Thyroid gland (tissue), 4 donors: ENCODE results near the gene ZDHHC8. TPM values are rescaled to one million over a fixed set of nuclear protein-coding genes. Genes with fewer than 3 reads are reported as not detected.

Experiments used
- DNase-seq, 2 donors: peaks; one replicate each; pipeline ENCODE4 v3.0.0-alpha.2; 2019
- H3K27ac ChIP-seq, 3 donors: fragments of 200-600 bp; sonication (generic); 1 replicate in 2 of 3; 2 replicates in 1 of 3; pipeline ENCODE4 v1.5.1; 2016 to 2019; ENCODE audit warnings: mild to moderate bottlenecking in 1 of 3, moderate library complexity in 1 of 3
- H3K27me3 ChIP-seq: fragments of 200-600 bp; sonication (generic); one replicate; pipeline ENCODE4 v1.5.1; 2019
- H3K36me3 ChIP-seq, 2 donors: fragments of 200-600 bp; sonication (generic); one replicate each; pipeline ENCODE4 v1.5.1; 2016 to 2019
- H3K4me1 ChIP-seq, 2 donors: fragments of 200-600 bp; sonication (generic); one replicate each; pipeline ENCODE4 v1.5.1; 2017 to 2019
- H3K4me3 ChIP-seq, 3 donors: fragments of 200-600 bp; sonication (generic); replicated peaks in 1 of 3; 1 replicate in 2 of 3; 2 replicates in 1 of 3; pipeline ENCODE4 v1.5.1; 2016; ENCODE audit warnings: mild to moderate bottlenecking in 1 of 3
- H3K9me3 ChIP-seq: fragments of 200-600 bp; sonication (generic); one replicate; pipeline ENCODE4 v1.5.1; 2017
- CTCF ChIP-seq, 6 experiments: fragments of 200-600 bp in 3 of 6; fragments of 450-650 bp in 3 of 6; sonication (generic) in 3 of 6; IDR thresholded peaks; one replicate each; pipeline ENCODE4 v1.5.1; 2016 to 2019; ENCODE audit warnings: antibody characterized with exemption in 6 of 6, mild to moderate bottlenecking in 2 of 6, inconsistent platforms in 1 of 6, moderate library complexity in 1 of 6
- POLR2A ChIP-seq, 2 donors: fragments of 450-650 bp; IDR thresholded peaks; one replicate each; pipeline ENCODE4 v1.6.1; 2017; ENCODE audit warnings: antibody characterized with exemption in 2 of 2, mild to moderate bottlenecking in 2 of 2, moderate library complexity in 1 of 2
- WGBS, 2 donors: methylation state at CpG; one replicate each; pipeline ENCODE4 v1.1.5; 2017; 5-methylcytosine and 5-hydroxymethylcytosine counted together
- intact Hi-C: fragments of 100-400 bp; cut with DNase I; formaldehyde crosslinking; loops from one replicate; pipeline ENCODE4 v1.15.1; 2023
- microRNA counts, 2 donors: library from miRNA; unstranded; fragments of <30 nt; microRNA quantifications; one replicate each; lab custom pipeline; 2016 to 2017
- microRNA-seq: library from miRNA; unstranded; fragments of <30 nt; microRNA quantifications from one replicate; pipeline ENCODE4, GENCODE V29; 2016
- small RNA-seq: library from RNA; depleted of rRNA; stranded (forward); fragments of <200 nt; gene quantifications from one replicate; pipeline ENCODE3, GENCODE V24; 2016
- total RNA-seq, 4 donors: library from RNA; depleted of rRNA; stranded (reverse); fragments of >200 nt; gene quantifications; one replicate each; pipeline ENCODE4 v1.2.3, GENCODE V29; 2016

The ZDHHC8 gene
- total RNA-seq, 4 donors from 2014 or later = 13.4 to 22.4 (median 18.9) TPM

- Histone ChIP-seq H3K4me1 (no peaks in the 10 kb centered on the region), H3K4me3 (no peak overlapping the region), H3K36me3 (no peaks in the 10 kb centered on the region), H3K27me3 (no peaks in the 10 kb centered on the region), H3K27ac (no peak overlapping the region), H3K9me3 (no peaks in the 10 kb centered on the region)
- TF ChIP-seq POLR2A (IDR thresholded peaks at IDR 0.05) (no peak), CTCF (IDR thresholded peaks at IDR 0.05) (no peak)
- no peak for DNase-seq
- intact Hi-C loops = no loop called here
- WGBS, 2 donors = 91 to 94% methylated on average over 10 to 15 of the region's 17 CpGs
These were observed 62.3 kb downstream of the ZDHHC8 start for GRCh38 chr22:20193761-20194494.

- H3K4me1 ChIP-seq = no peaks in the 10 kb centered on the region
- no peaks in the 10 kb centered on the region for H3K9me3 ChIP-seq
- no peak overlapping the region for H3K27ac ChIP-seq
- TF ChIP-seq CTCF (IDR thresholded peaks at IDR 0.05) (no peak), POLR2A (IDR thresholded peaks at IDR 0.05) (no peak)
- DNase-seq = no peak
- intact Hi-C loops = no loop called here
- H3K4me3 ChIP-seq = no peak overlapping the region
- WGBS, 2 donors = 76 to 77% methylated on average over 12 to 13 of the region's 15 CpGs
- no peaks in the 10 kb centered on the region for H3K36me3 ChIP-seq
- no peaks in the 10 kb centered on the region for H3K27me3 ChIP-seq
These were observed 63.3 kb downstream of the ZDHHC8 start for GRCh38 chr22:20194681-20195593.

GRCh38 chr22:20196094-20196842, 64.7 kb downstream of the ZDHHC8 start:
- Histone ChIP-seq H3K27ac (no peak overlapping the region), H3K9me3 (no peaks in the 10 kb centered on the region), H3K4me1 (no peaks in the 10 kb centered on the region), H3K27me3 (no peaks in the 10 kb centered on the region), H3K36me3 (no peaks in the 10 kb centered on the region), H3K4me3 (no peak overlapping the region)
- DNase-seq = no peak
- no peak for TF ChIP-seq CTCF (IDR thresholded peaks at IDR 0.05)
- intact Hi-C loops = no loop called here
- 71 to 89% methylated on average over 11 to 12 of the region's 19 CpGs for WGBS, 2 donors

MicroRNAs encoded within 50 kb of the gene (microRNA counts, 767-probe panel; counts per million panel counts)
- microRNA hsa-miR-1306-3p (lab: Ali Mortazavi, UCI) = 0 counts per million in 2 donors

Small RNA genes lying within 50 kb of the gene (microRNA-seq; reads per million reads assigned to microRNA genes)
- not detected for gene MIR6816

Small RNA genes lying within 50 kb of the gene (small RNA-seq; reads per million reads assigned to genes)
- gene MIR6816 (not detected), gene RF00599 (not detected)

Other genes starting within 250 kb of the ZDHHC8 start
- gene COMT, start 190.0 kb upstream of the ZDHHC8 start, total RNA-seq = 100 to 1,000 TPM in 3 of 4 donors, 10 to 100 TPM in 1; 92.6 to 216 (median 138) TPM
- 10 to 100 TPM; 19.5 to 34.5 (median 25.6) TPM for gene TXNRD2, start 190.0 kb upstream of the ZDHHC8 start, total RNA-seq
- gene ARVCF, start 115.0 kb upstream of the ZDHHC8 start, total RNA-seq = 100 to 1,000 TPM in 3 of 4 donors, 10 to 100 TPM in 1; 34.5 to 123 (median 111) TPM
- gene TANGO2, start 110.7 kb upstream of the ZDHHC8 start, total RNA-seq = 10 to 100 TPM; 50.3 to 82.7 (median 65.2) TPM
- 10 to 100 TPM; 28.9 to 48.8 (median 31.5) TPM for gene DGCR8, start 51.6 kb upstream of the ZDHHC8 start, total RNA-seq
- gene RANBP1, start 15.7 kb upstream of the ZDHHC8 start, total RNA-seq = 100 to 1,000 TPM; 125 to 232 (median 173) TPM
- gene TRMT2A, start 14.6 kb upstream of the ZDHHC8 start, total RNA-seq = 10 to 100 TPM; 36.9 to 65.5 (median 53.3) TPM
- 1 to 10 TPM in 1 of 4 donors, under 1 TPM in 1, not detected in 2; 0.39 to 2.1 TPM for gene CCDC188, start 19.3 kb downstream of the ZDHHC8 start, total RNA-seq
- gene RTN4R, start 136.5 kb downstream of the ZDHHC8 start, total RNA-seq = 1 to 10 TPM; 4.0 to 8.6 (median 5.9) TPM
- gene DGCR6L, start 188.3 kb downstream of the ZDHHC8 start, total RNA-seq = 100 to 1,000 TPM in 2 of 4 donors, 10 to 100 TPM in 2; 62.5 to 123 (median 90.8) TPM